SKM-1 treated with dmso at 0.1 percent for 144 hours (cell line): Measurements from ENCODE around the gene ADARB1.

Experiments used
- DNase-seq: peaks from one replicate; lab custom pipeline; 2025; ENCODE audit not compliant: unreplicated experiment; lab: John Stamatoyannopoulos, UW

ADARB1 gene

DNA sequence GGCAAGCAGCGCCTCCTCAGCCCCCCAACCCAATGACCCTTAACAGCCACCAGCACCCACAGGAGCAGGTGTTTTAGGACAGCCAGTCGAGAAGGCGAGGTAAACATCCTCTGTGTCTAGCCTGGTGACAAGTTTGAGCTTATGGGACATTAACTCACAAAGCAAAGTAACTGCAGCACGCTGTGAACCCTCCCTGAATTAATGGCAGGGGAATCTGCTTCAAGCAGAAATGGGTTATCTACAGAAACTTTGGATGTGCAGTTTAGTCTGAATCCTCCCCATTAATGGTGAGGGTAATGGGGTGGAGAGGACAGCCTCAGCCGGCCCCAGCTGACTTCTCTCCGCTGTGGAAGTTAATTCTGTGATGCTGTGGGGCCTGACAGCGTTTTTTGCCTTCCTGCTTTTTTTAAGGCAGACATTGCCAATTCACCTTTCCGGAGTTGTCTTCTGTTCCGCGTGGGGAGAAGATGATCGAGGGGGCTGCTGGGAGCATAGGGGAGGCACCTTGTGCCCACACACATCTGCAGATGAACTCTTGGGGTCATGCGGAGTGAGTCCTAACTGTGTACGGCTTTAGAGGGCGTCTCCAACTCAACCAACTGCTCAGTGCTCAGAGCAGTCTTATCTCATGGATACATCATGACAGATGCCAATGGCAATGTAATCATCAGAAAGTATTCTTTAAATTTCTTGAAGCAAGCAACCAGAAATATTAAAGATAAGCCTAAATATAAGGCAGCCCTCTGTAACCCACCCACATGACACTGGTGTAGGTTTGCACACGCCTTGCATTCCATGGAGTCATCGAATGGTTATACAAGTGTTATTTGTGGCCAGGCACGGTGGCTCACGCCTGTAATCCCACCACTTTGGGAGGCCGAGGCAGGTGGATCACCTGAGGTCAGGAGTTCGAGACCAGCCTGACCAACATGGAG is 172.3 kb downstream of the ADARB1 start:
- no peak for DNase-seq

DNA sequence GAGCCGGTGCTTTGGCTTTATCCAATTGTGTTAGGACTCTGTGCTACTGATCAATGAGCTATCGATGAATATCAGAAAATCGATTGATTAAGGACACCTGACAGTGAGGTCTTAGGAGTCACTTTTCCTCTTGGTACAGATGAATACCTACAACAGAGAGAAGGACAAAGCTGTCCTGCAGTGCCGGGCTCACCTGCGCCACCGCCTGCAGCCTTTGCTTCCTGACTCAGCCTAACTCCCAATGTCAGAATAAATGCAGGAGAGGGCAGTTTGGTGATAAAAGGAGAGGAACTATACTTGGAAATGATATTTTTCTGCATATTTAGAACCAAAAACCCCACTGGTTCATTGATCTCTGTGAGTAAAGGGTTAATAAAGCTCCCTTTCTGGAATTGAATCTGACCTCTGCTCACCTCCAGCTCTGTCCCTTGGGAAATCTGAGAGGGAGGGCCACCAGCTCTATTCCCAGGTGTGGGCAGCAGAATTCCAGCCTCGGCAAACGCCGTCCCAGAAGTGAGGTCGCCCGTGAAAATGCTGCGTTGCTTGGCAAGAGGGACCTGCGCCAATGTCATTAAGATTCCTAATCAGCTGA is 174.0 kb downstream of the ADARB1 start:
- DNase-seq = no peak

DNA sequence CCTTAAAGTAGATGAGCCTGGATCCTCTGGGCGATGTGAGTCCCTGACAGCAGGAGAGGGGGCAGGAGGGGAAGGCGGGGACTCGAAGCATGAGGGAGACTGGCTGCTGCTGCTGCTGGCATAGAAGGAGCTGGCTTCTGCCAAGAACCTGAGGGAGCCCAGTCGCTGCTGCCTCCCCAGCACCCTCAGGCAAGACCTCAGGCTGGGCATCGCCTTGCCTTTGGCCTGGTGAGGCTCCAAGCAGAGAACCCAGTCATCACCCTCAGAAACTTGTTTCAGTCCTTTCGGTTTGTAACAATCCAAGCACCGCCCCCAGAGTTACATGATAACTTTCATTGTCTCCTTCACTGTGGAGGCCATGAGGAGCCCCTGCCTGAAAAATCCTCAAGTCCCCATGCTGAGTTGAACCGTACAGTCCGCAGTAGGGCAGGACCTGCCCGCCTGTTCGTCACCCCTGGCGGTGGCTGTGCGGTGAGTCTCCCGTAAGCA is 174.6 kb downstream of the ADARB1 start:
- no peak for DNase-seq

- no peak for DNase-seq
Observed at GRCh38 chr21:45249626-45250025, 175.2 kb downstream of the ADARB1 start.

GRCh38 chr21:45250272-45250671 is 175.9 kb downstream of the ADARB1 start:
- no peak for DNase-seq

DNA sequence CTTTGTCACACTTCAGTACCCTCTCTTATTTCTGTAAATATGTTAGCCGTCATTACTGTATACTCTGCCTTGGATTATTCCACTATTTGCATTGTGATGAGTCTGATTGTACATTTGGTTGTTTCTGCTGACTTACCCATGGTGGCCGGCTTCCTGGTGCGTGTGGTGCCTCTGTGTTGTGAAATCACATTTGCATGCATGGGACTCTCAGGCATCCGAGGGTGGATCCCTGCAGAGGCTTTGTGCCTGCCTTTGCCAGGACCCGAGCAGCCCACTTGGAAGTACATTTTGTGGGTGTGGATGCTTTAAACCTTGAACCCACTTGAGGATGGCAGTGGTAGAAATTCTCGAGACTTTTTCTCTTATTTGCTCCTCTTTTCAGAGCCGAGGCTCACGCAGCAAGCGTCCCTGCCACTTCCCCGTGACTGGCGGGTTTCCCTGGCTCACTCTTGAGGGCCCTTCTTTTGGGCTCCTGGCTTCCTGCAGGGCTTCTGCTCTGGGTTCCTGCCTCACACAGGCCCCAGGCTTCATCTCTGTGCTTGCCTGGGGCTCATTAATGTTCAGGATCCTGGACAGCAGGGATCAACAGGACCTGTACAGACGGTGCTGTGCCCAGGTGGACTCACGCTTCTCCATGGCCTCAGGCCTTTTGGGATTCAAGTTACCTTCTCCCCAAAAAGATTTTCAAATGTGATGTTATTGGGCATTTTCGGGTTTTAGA is 176.7 kb downstream of the ADARB1 start:
- no peak for DNase-seq

DNA sequence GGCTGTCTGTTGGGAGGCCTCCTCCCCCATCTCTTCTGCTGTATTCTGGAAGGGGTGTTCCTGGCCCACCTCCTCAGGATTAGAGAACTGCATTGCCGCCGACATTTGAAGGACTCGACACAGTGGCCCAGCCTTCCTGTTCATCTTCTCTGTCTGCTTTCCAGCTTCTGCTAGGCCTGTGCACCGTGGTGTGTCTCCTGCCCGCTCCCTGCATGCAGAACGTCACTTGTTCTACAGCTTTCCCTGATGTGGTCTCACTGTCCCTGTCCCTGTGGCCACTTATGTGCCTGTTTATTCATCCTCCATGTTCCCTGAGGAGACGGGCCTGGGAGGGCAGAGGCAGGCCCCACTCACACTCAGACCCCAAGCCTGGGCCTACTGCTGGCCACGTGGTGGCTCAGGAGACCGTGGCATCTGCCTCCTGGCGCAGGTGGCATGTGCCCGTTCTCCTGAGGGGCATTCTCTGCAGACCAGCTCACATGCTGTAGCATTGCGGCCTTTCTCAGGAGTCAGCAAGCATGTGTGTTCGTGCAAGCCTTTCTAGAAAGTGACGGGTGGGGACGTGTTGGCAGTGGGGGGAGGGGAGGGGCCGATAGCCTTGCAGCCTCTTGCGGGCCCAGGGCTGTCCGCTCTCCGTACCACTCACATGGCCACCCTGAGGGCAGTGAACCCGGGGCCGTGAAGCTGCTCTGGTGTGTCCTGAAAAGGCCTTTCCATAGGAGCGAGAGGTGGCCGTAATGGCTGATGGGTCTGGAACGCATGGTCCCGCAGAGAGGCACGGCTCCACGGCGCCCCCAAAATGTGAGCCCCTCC is 177.5 kb downstream of the ADARB1 start:
- no peak for DNase-seq

- DNase-seq = no peak
Observed at GRCh38 chr21:45252448-45252925, 178.1 kb downstream of the ADARB1 start.

GRCh38 chr21:45253180-45253579 is 178.8 kb downstream of the ADARB1 start:
- DNase-seq = no peak

DNA sequence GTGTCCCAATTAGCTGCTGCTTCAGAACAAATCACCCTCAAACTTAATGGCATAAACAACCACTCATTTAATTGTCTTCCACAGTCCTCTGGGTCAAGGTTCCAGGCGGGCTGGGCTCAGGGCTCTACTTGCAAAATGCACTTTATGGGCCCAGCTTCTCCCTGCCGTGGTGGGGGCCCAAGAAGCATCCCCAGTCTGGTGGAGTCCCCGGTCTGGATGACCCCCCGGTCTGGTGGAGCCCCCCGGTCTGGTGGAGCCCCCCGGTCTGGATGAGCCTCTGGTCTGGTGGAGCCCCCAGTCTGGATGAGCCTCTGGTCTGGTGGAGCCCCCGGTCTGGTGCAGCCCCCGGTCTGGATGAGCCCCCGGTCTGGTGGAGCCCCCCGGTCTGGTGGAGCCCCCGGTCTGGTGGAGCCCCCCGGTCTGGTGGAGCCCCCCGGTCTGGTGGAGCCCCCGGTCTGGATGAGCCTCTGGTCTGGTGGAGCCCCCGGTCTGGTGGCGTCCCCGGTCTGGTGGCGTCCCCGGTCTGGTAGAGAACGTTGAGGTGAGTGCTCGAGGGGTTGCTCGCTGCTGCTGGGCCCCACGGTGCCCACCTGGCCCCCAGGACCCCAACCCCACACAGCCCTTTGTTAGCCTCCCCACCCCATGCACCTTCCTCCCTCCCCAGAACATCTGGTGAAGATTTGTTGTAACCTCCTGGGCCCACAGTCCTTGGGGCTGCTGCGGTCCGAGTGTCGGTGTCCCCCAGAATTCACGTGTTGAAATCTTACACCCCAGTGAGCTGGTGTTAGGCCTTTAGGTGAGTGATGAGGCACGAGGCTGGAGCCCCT is 179.5 kb downstream of the ADARB1 start:
- DNase-seq = no peak

GRCh38 chr21:45254460-45254930 is 180.1 kb downstream of the ADARB1 start:
- DNase-seq = no peak

GRCh38 chr21:45255381-45256020 is 181.1 kb downstream of the ADARB1 start:
- DNase-seq = no peak

DNA sequence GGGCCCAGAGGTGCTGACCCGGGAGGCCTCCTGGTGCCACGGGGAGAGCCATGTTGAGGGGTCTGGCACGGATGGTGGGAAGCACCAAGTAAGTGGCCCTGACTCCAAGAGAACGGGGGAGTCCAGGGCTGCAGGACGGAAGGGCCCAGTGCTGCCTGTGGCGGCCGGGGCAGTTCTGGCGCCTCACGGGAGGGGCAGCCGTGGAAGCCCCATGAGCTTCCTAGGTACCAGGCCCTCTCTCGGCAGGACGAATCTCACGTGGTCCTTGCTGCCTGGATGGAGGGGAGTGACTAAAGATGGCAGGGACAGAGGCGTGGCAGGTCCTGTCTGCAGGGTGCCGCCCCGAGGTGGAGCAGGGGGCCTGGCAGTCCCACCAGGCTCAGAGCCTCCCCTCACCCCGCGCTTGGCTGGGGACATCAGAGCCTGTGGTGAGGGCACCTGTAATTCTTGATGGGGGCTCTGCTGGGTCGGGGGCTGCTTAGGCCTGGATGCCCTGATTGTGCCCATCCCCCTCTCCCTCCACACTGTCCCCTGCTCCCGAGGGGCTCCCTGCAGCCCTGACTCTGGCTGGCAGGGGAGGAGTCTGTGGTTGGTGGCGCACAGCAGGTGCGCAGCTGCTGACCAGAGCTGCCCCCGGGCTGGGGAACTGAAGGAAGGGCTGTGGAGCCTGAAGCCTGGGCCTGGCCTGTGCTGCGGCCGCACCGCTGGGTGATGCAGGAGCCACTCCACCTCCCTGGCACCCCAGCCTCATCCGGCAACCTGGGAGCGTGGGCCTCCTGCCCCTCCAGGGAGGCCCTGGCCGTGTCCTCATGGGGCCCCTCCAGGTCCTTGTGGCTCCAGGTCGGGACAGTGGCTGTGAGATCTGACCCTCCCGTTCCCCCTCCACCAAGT is 181.9 kb downstream of the ADARB1 start:
- no peak for DNase-seq

- no peak for DNase-seq
Observed at GRCh38 chr21:45256912-45257672, 182.7 kb downstream of the ADARB1 start.

DNA sequence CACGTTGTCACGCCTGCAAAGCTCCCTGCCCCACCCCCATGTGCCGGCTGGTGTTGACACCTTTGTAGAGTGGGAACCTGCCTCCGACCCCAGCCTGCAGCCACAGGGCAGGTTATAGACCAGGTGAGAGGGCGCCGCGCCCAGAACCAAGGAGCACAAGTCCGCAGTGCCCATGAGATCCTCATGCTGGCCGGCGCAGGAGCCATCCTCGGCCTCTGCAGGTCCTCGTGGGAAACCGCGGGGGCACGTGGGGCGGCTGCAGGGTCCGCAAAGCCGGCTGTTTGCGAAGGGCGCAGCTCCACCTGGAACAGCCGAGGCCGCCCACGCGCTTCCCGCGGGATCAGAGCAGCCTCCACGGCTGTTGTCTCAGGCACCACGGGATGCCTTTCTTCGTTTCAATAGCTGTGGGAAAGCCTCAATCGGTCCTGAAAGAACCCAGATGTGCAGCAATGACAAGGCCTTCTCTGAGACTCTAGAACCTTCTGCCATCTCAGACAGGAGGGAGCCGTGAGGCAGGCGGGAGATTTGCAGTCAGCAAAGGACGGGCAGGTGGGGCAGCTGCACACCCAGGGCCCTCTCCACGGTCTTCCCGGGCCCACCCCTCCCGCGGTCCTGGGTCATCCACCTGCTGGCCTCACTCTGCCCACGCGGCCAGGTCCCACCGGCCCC is 183.4 kb downstream of the ADARB1 start:
- DNase-seq = no peak

GRCh38 chr21:45258466-45258865 is 184.1 kb downstream of the ADARB1 start:
- no peak for DNase-seq
